Lung (tissue), 12 donors: Measurements from ENCODE around the gene CSNK2B. TPM values are rescaled to one million over a fixed set of nuclear protein-coding genes. Genes with fewer than 3 reads are reported as not detected.

Experiments used
- ATAC-seq: fragments of 200-7000 bp; cut with Tn5 transposase; one replicate; pipeline ENCODE4 v1.9.1; 2020; ENCODE audit warnings: moderate number of reproducible peaks; ENCODE audit not compliant: insufficient read depth, low FRiP score
- DNase-seq, 3 donors: peaks; one replicate each; pipeline ENCODE4 v3.0.0-alpha.2; 2013 to 2017
- H3K27ac ChIP-seq, 2 donors: one replicate each; pipeline ENCODE4 v1.5.1; 2013; ENCODE audit warnings: mild to moderate bottlenecking in 2 of 2, moderate library complexity in 2 of 2, control low read depth in 1 of 2, inconsistent platforms in 1 of 2, low read depth in 1 of 2, low read length in 1 of 2
- H3K27me3 ChIP-seq, 3 donors: one replicate each; pipeline ENCODE4 v1.5.1; 2013; ENCODE audit warnings: low read length in 2 of 3; ENCODE audit not compliant: control insufficient read depth in 3 of 3, insufficient read depth in 3 of 3
- H3K36me3 ChIP-seq, 4 donors: one replicate each; pipeline ENCODE4 v1.5.1; 2013; ENCODE audit warnings: low read length in 4 of 4, mild to moderate bottlenecking in 1 of 4, moderate library complexity in 1 of 4; ENCODE audit not compliant: control insufficient read depth in 4 of 4, insufficient read depth in 4 of 4
- H3K4me1 ChIP-seq, 5 donors: one replicate each; pipeline ENCODE4 v1.5.1; 2013; ENCODE audit warnings: low read length in 5 of 5, mild to moderate bottlenecking in 2 of 5, moderate library complexity in 1 of 5; ENCODE audit not compliant: control insufficient read depth in 5 of 5, insufficient read depth in 5 of 5
- H3K4me3 ChIP-seq: one replicate; pipeline ENCODE4 v1.5.1; 2013; ENCODE audit warnings: mild to moderate bottlenecking, control low read depth, moderate library complexity
- H3K9ac ChIP-seq, 2 donors: one replicate each; pipeline ENCODE4 v1.5.1; 2013; ENCODE audit warnings: low read length in 2 of 2, control low read depth in 1 of 2; ENCODE audit not compliant: insufficient read depth in 1 of 2
- H3K9me3 ChIP-seq, 4 donors: one replicate each; pipeline ENCODE4 v1.5.1; 2013; ENCODE audit warnings: low read length in 3 of 4, mild to moderate bottlenecking in 1 of 4, moderate library complexity in 1 of 4; ENCODE audit not compliant: control insufficient read depth in 4 of 4, insufficient read depth in 3 of 4
- WGBS, 2 donors: extraction: QIAGEN DNeasy Blood & Tissue Kit; methylation state at CpG; one replicate each; pipeline ENCODE4 v1.1.7; 2013; 5-methylcytosine and 5-hydroxymethylcytosine counted together
- polyA plus RNA-seq, 2 donors: library from polyadenylated mRNA; stranded (reverse); fragments of 200-250 nt; gene quantifications; one replicate each; pipeline ENCODE4 v1.2.1, GENCODE V29; 2013
- total RNA-seq, 2 donors: library from RNA; depleted of rRNA in 1 of 2; stranded (reverse); fragments of >200 nt in 1 of 2; gene quantifications; one replicate each; pipeline ENCODE4 v1.2.1, GENCODE V29; 2014 to 2021
- TF ChIP-seq, protein P1 (sequence below): IDR thresholded peaks from 2 replicates; pipeline ENCODE4 v1.5.1; 2012; ENCODE audit warnings: mild to moderate bottlenecking; ENCODE audit errors: control extremely low read depth, extremely low read depth
- donor health status: control.
- donor health status: control.
- donor health status: Bipolar disorder and iron deficiency.
- donor health status: healthy.
- donor health status: DM: yes; HTN: yes; CAD: no.

Gene CSNK2B
- total and polyA plus RNA-seq, 4 donors: 114 to 154 (median 137) TPM

- Histone ChIP-seq H3K9me3 (no peaks in the 10 kb centered on the region), H3K9ac (no peak overlapping the region), H3K4me3 (no peak overlapping the region), H3K27ac (no peak overlapping the region), H3K36me3 (peaks cover 54 to 90% (median 75%) of the 10 kb centered on the region in 4 donors), H3K27me3 (no peaks in the 10 kb centered on the region), H3K4me1 (no peaks in the 10 kb centered on the region)
- ATAC-seq (no peak), DNase-seq (no peak)
- TF ChIP-seq, protein P1, sequence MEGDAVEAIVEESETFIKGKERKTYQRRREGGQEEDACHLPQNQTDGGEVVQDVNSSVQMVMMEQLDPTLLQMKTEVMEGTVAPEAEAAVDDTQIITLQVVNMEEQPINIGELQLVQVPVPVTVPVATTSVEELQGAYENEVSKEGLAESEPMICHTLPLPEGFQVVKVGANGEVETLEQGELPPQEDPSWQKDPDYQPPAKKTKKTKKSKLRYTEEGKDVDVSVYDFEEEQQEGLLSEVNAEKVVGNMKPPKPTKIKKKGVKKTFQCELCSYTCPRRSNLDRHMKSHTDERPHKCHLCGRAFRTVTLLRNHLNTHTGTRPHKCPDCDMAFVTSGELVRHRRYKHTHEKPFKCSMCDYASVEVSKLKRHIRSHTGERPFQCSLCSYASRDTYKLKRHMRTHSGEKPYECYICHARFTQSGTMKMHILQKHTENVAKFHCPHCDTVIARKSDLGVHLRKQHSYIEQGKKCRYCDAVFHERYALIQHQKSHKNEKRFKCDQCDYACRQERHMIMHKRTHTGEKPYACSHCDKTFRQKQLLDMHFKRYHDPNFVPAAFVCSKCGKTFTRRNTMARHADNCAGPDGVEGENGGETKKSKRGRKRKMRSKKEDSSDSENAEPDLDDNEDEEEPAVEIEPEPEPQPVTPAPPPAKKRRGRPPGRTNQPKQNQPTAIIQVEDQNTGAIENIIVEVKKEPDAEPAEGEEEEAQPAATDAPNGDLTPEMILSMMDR: no peak
- WGBS, 2 donors: 91% methylated on average over 16 of the region's 16 CpGs
Measured at GRCh38 chr6:31631209-31631608, 34.7 kb upstream of the CSNK2B start.

DNA sequence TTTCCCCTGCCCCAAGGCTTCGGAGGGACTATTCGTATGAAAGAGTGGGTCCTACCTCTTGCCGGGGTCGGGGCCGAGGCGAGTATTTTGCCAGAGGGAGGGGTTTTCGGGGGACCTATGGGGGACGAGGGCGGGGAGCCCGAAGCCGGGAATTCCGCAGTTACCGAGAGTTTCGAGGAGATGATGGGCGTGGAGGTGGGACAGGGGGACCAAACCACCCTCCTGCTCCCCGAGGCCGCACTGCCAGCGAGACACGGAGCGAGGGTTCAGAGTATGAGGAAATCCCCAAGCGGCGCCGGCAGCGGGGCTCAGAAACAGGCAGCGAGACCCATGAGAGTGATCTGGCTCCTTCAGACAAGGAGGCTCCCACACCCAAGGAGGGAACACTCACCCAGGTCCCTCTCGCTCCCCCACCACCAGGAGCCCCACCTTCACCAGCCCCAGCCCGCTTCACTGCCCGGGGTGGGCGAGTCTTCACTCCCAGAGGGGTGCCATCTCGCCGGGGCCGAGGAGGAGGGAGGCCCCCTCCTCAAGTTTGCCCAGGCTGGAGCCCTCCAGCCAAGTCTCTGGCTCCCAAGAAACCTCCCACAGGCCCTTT, 34.1 kb upstream of the CSNK2B start:
- 91 to 92% methylated on average over 32 of the region's 32 CpGs for WGBS, 2 donors
- TF ChIP-seq, protein P1: no peak
- no peak overlapping the region for H3K4me3 ChIP-seq
- peaks cover 54 to 90% (median 72%) of the 10 kb centered on the region in 4 donors for H3K36me3 ChIP-seq
- ATAC-seq (no peak), DNase-seq (no peak)
- H3K9ac ChIP-seq: no peak overlapping the region
- no peaks in the 10 kb centered on the region for H3K4me1 ChIP-seq
- no peaks in the 10 kb centered on the region for H3K9me3 ChIP-seq
- H3K27ac ChIP-seq: no peak overlapping the region
- no peaks in the 10 kb centered on the region for H3K27me3 ChIP-seq

GRCh38 chr6:31632279-31632946, 33.5 kb upstream of the CSNK2B start:
- TF ChIP-seq, protein P1: no peak
- ATAC-seq: no peak
- peaks cover 55 to 90% (median 70%) of the 10 kb centered on the region in 4 donors for H3K36me3 ChIP-seq

More at GRCh38 chr6:31632279-31632946, 33.5 kb upstream of the CSNK2B start:
- H3K9me3 ChIP-seq: no peaks in the 10 kb centered on the region
- H3K4me1 ChIP-seq: no peaks in the 10 kb centered on the region
- H3K4me3 ChIP-seq: no peak overlapping the region
- H3K27ac ChIP-seq: no peak overlapping the region
- 94 to 95% methylated on average over 26 of the region's 26 CpGs for WGBS, 2 donors
- H3K9ac ChIP-seq: no peak overlapping the region
- H3K27me3 ChIP-seq: no peaks in the 10 kb centered on the region
- no peak for DNase-seq
